Pancreas (tissue), 10 donors: Measurements from ENCODE around the gene ANTKMT. TPM values are rescaled to one million over a fixed set of nuclear protein-coding genes. Genes with fewer than 3 reads are reported as not detected.
"Not testable (repeated sequence)": the region's sequence is repeated elsewhere in the genome, so short reads cannot be mapped to it uniquely, and the experiment has no call there.

Experiments used
- ATAC-seq, 4 donors: fragments of 200-7000 bp; cut with Tn5 transposase; one replicate each; pipeline versions ENCODE4 v1.8.0 to v1.9.1; 2020; ENCODE audit warnings: mild to moderate bottlenecking in 4 of 4, moderate library complexity in 4 of 4
- DNase-seq, 6 donors: peaks; one replicate each; pipeline ENCODE4 v3.0.0-alpha.2; 2020
- FAIRE-seq: peaks from 2 replicates; lab custom pipeline; 2012; peaks lifted over from hg19 to GRCh38; lab: Jason Lieb, UNC
- H3K27ac ChIP-seq, 4 donors: fragments of 200-600 bp; sonication (generic); 1 replicate in 3 of 4; 2 replicates in 1 of 4; pipeline versions ENCODE4 v1.5.0 to v1.8.0; 2020
- H3K27me3 ChIP-seq, 4 donors: fragments of 200-600 bp; one replicate each; pipeline ENCODE4 v1.8.0; 2021
- H3K36me3 ChIP-seq, 3 donors: fragments of 200-600 bp; sonication (generic) in 1 of 3; one replicate each; pipeline versions ENCODE4 v1.5.0 to v1.8.0; 2020 to 2021
- H3K4me1 ChIP-seq, 3 donors: fragments of 200-600 bp; one replicate each; pipeline ENCODE4 v1.8.0; 2021
- H3K4me3 ChIP-seq, 4 donors: fragments of 200-600 bp; sonication (generic) in 2 of 4; one replicate each; pipeline versions ENCODE4 v1.5.0 to v1.8.0; 2020 to 2021
- H3K9me3 ChIP-seq, 4 donors: fragments of 200-600 bp; one replicate each; pipeline ENCODE4 v1.8.0; 2021
- CTCF ChIP-seq, 4 donors: fragments of 200-600 bp; sonication (generic) in 3 of 4; IDR thresholded peaks; one replicate each; pipeline versions ENCODE4 v1.5.0 to v1.8.0; 2021; ENCODE audit warnings: antibody characterized with exemption in 4 of 4
- WGBS, 2 donors: extraction: QIAGEN DNeasy Blood & Tissue Kit; methylation state at CpG; one replicate each; pipeline ENCODE4 v1.1.7; 2013; 5-methylcytosine and 5-hydroxymethylcytosine counted together
- intact Hi-C, 3 donors: fragments of 100-400 bp; cut with DNase I; formaldehyde crosslinking; loops; one replicate each; pipeline versions ENCODE4 v1.11.1 to v1.14.2; 2022
- polyA plus RNA-seq, 2 donors: library from polyadenylated mRNA; stranded (reverse); fragments of 200-250 nt; gene quantifications; one replicate each; pipeline ENCODE4 v1.2.3, GENCODE V29; 2013
- total RNA-seq, 6 donors: library from RNA; stranded (reverse); fragmentation: NEBNext Ultra II Directional in 4 of 6; extraction: Animal tissue kit (Norgen Biotek cat#: 25700) in 4 of 6; gene quantifications; one replicate each; pipeline versions ENCODE4 v1.2.1 to v1.2.4, GENCODE V29; 2021 to 2023
- donor health status: healthy with polysubstance abuse.
- donor health status: DM: no; HTN: no; CAD: no; lungs with moderate emphysema.
- donor health status: DM: no; HTN: no; CAD: no.
- donor health status: control.
- donor health status: control.
- donor health status: Bipolar disorder and iron deficiency.
- donor health status: DM: yes; HTN: yes; CAD: no.
- donor health status: DM: no; HTN: no; CAD: no.
- donor health status: DM: no; HTN: no; CAD: no.
- donor health status: DM: yes; HTN: yes; CAD: no.

The ANTKMT gene
- total and polyA plus RNA-seq, 8 donors = 12.2 to 41.7 (median 22.1) TPM

GRCh38 chr16:752007-752312 lies 31.0 kb downstream of the ANTKMT start:
- intact Hi-C loops = no loop called here
- 8 to 9% methylated on average over 10 of the region's 10 CpGs for WGBS, 2 donors
- FAIRE-seq (no peak), DNase-seq (no peak), ATAC-seq (no peak)
- no peaks in the 10 kb centered on the region for H3K4me1 ChIP-seq
- H3K36me3 ChIP-seq = no peaks in the 10 kb centered on the region
- no peak overlapping the region for H3K4me3 ChIP-seq
- H3K9me3 ChIP-seq = no peaks in the 10 kb centered on the region
- no peak for TF ChIP-seq CTCF (IDR thresholded peaks at IDR 0.05)
- H3K27ac ChIP-seq = no peak overlapping the region
- H3K27me3 ChIP-seq = no peaks in the 10 kb centered on the region

- FAIRE-seq, H3K4me1 ChIP-seq, H3K27me3 ChIP-seq, DNase-seq, ATAC-seq, H3K36me3 ChIP-seq, intact Hi-C loops, H3K9me3 ChIP-seq, H3K4me3 ChIP-seq, H3K27ac ChIP-seq: not testable (repeated sequence)
- WGBS, 2 donors = 69 to 81% methylated on average over 11 of the region's 11 CpGs
Measured at GRCh38 chr16:754121-754607, 33.2 kb downstream of the ANTKMT start.

- FAIRE-seq (no peak), DNase-seq (no peak)
Measured at GRCh38 chr16:754656-755055, 33.7 kb downstream of the ANTKMT start.

GRCh38 chr16:756428-756827 lies 35.5 kb downstream of the ANTKMT start:
- FAIRE-seq (no peak), ATAC-seq (no peak), DNase-seq (no peak)
- no peak for TF ChIP-seq CTCF (IDR thresholded peaks at IDR 0.05)
- intact Hi-C loops = no loop called here
- H3K4me1 ChIP-seq = no peaks in the 10 kb centered on the region
- H3K27me3 ChIP-seq = no peaks in the 10 kb centered on the region
- no peaks in the 10 kb centered on the region for H3K9me3 ChIP-seq
- H3K36me3 ChIP-seq = no peaks in the 10 kb centered on the region
- no peak overlapping the region for H3K4me3 ChIP-seq
- H3K27ac ChIP-seq = no peak overlapping the region
- 87 to 93% methylated on average over 5 of the region's 5 CpGs for WGBS, 2 donors

More at GRCh38 chr16:754656-755055, 33.7 kb downstream of the ANTKMT start:
- WGBS, 2 donors = 40 to 47% methylated on average over 11 of the region's 11 CpGs
- Histone ChIP-seq H3K27ac (no peak overlapping the region), H3K9me3 (no peaks in the 10 kb centered on the region), H3K36me3 (no peaks in the 10 kb centered on the region), H3K4me3 (no peak overlapping the region), H3K4me1 (no peaks in the 10 kb centered on the region), H3K27me3 (no peaks in the 10 kb centered on the region)
- peak in 2 of 4 donors; percentile 51 to 55 for ATAC-seq
- TF ChIP-seq CTCF (IDR thresholded peaks at IDR 0.05) = no peak
- intact Hi-C loops = no loop called here

- H3K4me1 ChIP-seq = no peaks in the 10 kb centered on the region
- H3K4me3 ChIP-seq = no peak overlapping the region
- no peaks in the 10 kb centered on the region for H3K9me3 ChIP-seq
- no peaks in the 10 kb centered on the region for H3K36me3 ChIP-seq
- DNase-seq (no peak), ATAC-seq (peak in 1 of 4 donors; percentile 32), FAIRE-seq (no peak)
- 61 to 69% methylated on average over 34 of the region's 34 CpGs for WGBS, 2 donors
- no peak for TF ChIP-seq CTCF (IDR thresholded peaks at IDR 0.05)
- H3K27ac ChIP-seq = no peak overlapping the region
- no peaks in the 10 kb centered on the region for H3K27me3 ChIP-seq
- intact Hi-C loops = no loop called here
Measured at GRCh38 chr16:759110-759910, 38.4 kb downstream of the ANTKMT start.
